Measurements from ENCODE around the gene ZFR.

The ZFR gene

DNA sequence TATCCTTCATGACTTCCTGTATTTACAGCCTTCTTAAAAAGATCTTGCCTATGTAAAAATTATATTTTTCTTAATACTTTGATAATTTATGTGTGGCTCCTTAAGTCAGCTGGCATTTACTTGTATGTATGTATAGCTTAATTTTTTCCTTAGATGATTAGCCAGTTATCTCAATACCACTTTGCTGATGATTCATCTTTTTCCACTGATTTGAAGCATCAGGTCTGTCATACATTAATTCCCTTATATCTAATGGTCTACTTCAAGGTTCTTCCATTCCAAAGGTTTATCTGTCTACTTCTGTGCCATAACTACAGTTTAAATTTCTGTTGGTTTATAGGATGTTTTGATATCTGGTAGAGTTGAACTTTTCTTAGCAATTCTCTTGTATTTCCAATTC is 86.9 kb downstream of the ZFR start:
- Histone ChIP-seq H3K4me3 (ENCODE audit: low read length) (no peak overlapping the region), H3K27ac (ENCODE audit: low read depth, low read length) (no peak overlapping the region), H3K36me3 (ENCODE audit: insufficient read depth, low read length) (peaks cover 75% of the 10 kb centered on the region), H3K9ac (ENCODE audit: low read depth, low read length) (no peak overlapping the region), H3K4me1 (ENCODE audit: insufficient read depth, low read length) (peaks cover 19% of the 10 kb centered on the region), H3K27me3 (ENCODE audit: insufficient read depth, low read length) (no peaks in the 10 kb centered on the region), H3K9me3 (ENCODE audit: insufficient read depth, low read depth, low read length) (no peaks in the 10 kb centered on the region)

DNA sequence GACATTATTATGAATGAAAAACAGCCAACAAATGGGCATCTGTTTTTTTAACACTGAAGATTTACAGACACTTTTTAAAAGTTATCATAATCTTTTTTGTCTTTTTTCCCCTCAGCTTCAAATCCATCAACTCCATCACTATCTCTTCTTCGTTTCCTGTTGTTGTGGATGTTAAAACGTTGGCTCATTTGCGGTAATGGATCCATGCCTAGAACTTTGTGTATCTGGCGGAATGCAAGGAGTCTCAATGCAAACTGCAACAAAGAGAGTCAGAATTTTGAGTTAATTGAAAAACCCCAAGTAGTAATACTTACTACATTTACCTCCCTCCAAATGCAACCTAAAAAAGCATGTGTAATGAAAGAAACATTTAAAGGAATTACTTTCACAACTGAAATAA is 88.9 kb downstream of the ZFR start:
- WGBS: 100% methylated on average over 3 of the region's 4 CpGs
- H3K9ac ChIP-seq (ENCODE audit: low read depth, low read length): no peak overlapping the region
- no peaks in the 10 kb centered on the region for H3K27me3 ChIP-seq (ENCODE audit: insufficient read depth, low read length)
- H3K27ac ChIP-seq (ENCODE audit: low read depth, low read length): no peak overlapping the region
- H3K9me3 ChIP-seq (ENCODE audit: insufficient read depth, low read depth, low read length): no peaks in the 10 kb centered on the region
- peaks cover 19% of the 10 kb centered on the region for H3K4me1 ChIP-seq (ENCODE audit: insufficient read depth, low read length)
- H3K4me3 ChIP-seq (ENCODE audit: low read length): no peak overlapping the region
- H3K36me3 ChIP-seq (ENCODE audit: insufficient read depth, low read length): peaks cover 57% of the 10 kb centered on the region

DNA sequence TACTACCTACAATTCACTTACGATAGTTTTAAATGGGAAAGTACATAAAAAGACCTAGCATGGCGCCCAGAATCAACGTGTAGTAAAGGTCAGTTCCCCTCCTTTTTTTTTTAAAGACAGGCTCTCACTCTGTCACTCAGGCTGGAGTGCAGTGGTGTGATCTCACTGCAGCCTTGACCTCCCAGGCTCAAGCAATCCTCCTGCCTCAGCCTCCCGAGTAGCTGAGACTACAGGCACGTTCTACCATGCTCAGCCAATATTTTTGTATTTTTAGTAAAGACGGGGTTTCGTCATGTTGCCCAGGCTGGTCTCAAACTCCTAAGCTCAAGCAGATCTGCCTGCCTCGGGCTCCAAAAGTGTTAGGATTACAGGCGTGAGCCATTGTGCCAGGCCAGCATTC is 91.1 kb downstream of the ZFR start:
- H3K4me1 ChIP-seq (ENCODE audit: insufficient read depth, low read length): no peaks in the 10 kb centered on the region
- 0 out of 2 replicates have a peak, but pooled peaks cover under 1% of the 10 kb centered on the region for H3K9me3 ChIP-seq (ENCODE audit: insufficient read depth, low read depth, low read length)
- H3K36me3 ChIP-seq (ENCODE audit: insufficient read depth, low read length): peaks cover 43% of the 10 kb centered on the region
- no peak overlapping the region for H3K9ac ChIP-seq (ENCODE audit: low read depth, low read length)
- 96% methylated on average over 9 of the region's 9 CpGs for WGBS
- no peak overlapping the region for H3K27ac ChIP-seq (ENCODE audit: low read depth, low read length)
- H3K4me3 ChIP-seq (ENCODE audit: low read length): no peak overlapping the region
- no peaks in the 10 kb centered on the region for H3K27me3 ChIP-seq (ENCODE audit: insufficient read depth, low read length)

DNA sequence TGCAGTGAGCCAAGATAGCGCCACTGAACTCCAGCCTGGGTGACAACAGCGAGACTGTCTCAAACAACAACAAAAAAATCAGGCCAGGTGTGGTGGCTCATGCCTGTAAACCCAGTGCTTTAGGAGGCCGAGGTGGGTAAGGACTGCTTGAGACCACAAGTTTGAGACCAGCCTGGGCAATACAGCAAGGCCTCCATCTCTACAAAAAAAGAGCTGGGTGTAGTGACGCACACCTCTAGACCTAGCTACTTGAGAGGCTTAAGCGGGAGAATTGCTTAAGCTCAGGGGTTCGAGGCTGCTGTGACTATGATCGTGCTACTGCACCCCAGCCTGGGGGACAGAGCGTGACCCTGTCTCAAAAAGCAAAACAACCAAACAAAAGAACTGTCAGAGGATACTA is 91.9 kb downstream of the ZFR start:
- peaks cover 38% of the 10 kb centered on the region for H3K36me3 ChIP-seq (ENCODE audit: insufficient read depth, low read length)
- 96% methylated on average over 7 of the region's 8 CpGs for WGBS
- H3K9ac ChIP-seq (ENCODE audit: low read depth, low read length): no peak overlapping the region

DNA sequence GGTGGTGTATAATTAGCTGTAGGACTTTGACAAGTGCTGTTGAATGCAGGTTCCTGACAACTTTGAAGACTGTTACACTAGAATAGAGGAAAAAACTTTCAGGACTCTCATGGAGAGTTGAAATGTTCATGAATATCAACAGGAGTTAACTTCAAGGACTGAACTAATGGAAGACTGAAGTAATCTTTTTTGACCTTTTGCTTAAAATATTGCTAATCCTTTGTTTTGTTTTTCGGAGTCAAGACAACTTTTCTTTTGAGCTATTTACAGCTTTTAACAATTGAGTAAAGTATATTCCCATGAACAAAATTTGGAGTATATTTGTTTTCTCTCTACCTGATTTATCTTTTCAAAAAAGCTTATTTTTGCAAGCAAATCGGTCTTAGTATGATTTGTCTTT is 97.7 kb downstream of the ZFR start:
- peaks cover 33% of the 10 kb centered on the region for H3K9me3 ChIP-seq (ENCODE audit: insufficient read depth, low read depth, low read length)
- no peaks in the 10 kb centered on the region for H3K27me3 ChIP-seq (ENCODE audit: insufficient read depth, low read length)
- no peak overlapping the region for H3K27ac ChIP-seq (ENCODE audit: low read depth, low read length)
- H3K4me3 ChIP-seq (ENCODE audit: low read length): no peak overlapping the region
- WGBS: 97% methylated on average over 2 of the region's 2 CpGs
- H3K4me1 ChIP-seq (ENCODE audit: insufficient read depth, low read length): no peaks in the 10 kb centered on the region
- no peaks in the 10 kb centered on the region for H3K36me3 ChIP-seq (ENCODE audit: insufficient read depth, low read length)
- no peak overlapping the region for H3K9ac ChIP-seq (ENCODE audit: low read depth, low read length)

More for the DNA sequence above, 91.9 kb downstream of the ZFR start:
- no peak overlapping the region; the same call in 1 of the 2 replicates for H3K27ac ChIP-seq (ENCODE audit: low read depth, low read length)
- no peaks in the 10 kb centered on the region for H3K27me3 ChIP-seq (ENCODE audit: insufficient read depth, low read length)
- H3K4me3 ChIP-seq (ENCODE audit: low read length): no peak overlapping the region
- peaks cover 7% of the 10 kb centered on the region for H3K9me3 ChIP-seq (ENCODE audit: insufficient read depth, low read depth, low read length)
- no peaks in the 10 kb centered on the region for H3K4me1 ChIP-seq (ENCODE audit: insufficient read depth, low read length)

DNA sequence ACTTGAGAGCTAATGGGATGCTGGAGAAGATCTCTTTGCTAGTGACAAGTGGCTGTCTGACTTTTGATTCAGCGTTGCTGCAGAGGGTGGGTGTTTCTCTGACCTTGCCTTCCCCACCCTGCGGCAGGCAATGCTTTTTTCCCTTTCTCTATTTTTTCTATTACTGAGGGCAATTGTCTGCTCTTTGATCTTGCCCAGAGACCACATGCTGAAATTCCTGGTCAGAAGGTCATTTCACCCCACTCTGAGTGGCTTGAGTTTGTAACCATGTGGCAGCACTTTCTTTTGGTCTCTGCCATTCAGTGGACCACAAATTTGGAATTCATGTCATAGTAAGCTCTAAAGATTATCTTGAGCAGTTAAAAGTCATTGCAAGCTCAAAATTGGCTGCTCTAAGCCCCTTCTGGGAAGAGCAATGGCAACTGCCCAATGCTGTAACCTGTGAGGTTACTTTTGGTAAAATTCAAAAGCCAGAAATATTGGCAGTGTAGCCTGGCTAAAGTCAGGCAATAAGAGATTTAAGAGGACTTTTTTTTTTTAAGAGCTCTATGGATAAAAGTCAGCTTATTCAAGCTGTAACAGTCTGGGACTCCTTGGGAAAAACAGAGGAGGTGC is 101.4 kb downstream of the ZFR start:
- Histone ChIP-seq H3K4me1 (ENCODE audit: insufficient read depth, low read length) (no peaks in the 10 kb centered on the region), H3K4me3 (ENCODE audit: low read length) (no peak overlapping the region), H3K9ac (ENCODE audit: low read depth, low read length) (no peak overlapping the region), H3K27me3 (ENCODE audit: insufficient read depth, low read length) (no peaks in the 10 kb centered on the region), H3K27ac (ENCODE audit: low read depth, low read length) (no peak overlapping the region), H3K9me3 (ENCODE audit: insufficient read depth, low read depth, low read length) (peaks cover 65% of the 10 kb centered on the region), H3K36me3 (ENCODE audit: insufficient read depth, low read length) (no peaks in the 10 kb centered on the region)
- WGBS: 87% methylated on average over 2 of the region's 2 CpGs

DNA sequence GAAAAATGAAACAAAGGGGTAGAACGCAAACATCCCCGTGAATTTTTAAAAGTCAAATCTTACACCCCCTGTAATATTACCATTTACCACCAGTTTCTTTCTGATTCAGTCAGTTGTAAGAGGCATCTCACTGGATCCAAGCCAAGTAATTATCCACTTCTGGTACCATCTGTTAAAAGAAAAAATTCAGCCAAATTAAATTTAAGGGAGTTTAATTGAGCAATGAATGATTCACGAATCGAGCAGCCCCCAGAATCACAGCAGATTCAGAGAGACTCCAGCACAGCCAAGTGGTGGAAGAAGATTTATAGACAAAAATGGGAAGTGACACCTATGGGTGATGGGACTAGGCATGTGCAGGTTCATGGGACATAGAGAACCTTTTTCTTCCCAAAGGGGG is 101.9 kb downstream of the ZFR start:
- Histone ChIP-seq H3K4me1 (ENCODE audit: insufficient read depth, low read length) (no peaks in the 10 kb centered on the region), H3K4me3 (ENCODE audit: low read length) (no peak overlapping the region), H3K27ac (ENCODE audit: low read depth, low read length) (no peak overlapping the region), H3K9me3 (ENCODE audit: insufficient read depth, low read depth, low read length) (peaks cover 64% of the 10 kb centered on the region), H3K27me3 (ENCODE audit: insufficient read depth, low read length) (no peaks in the 10 kb centered on the region), H3K9ac (ENCODE audit: low read depth, low read length) (no peak overlapping the region), H3K36me3 (ENCODE audit: insufficient read depth, low read length) (no peaks in the 10 kb centered on the region)
- 96% methylated on average over 4 of the region's 4 CpGs for WGBS

DNA sequence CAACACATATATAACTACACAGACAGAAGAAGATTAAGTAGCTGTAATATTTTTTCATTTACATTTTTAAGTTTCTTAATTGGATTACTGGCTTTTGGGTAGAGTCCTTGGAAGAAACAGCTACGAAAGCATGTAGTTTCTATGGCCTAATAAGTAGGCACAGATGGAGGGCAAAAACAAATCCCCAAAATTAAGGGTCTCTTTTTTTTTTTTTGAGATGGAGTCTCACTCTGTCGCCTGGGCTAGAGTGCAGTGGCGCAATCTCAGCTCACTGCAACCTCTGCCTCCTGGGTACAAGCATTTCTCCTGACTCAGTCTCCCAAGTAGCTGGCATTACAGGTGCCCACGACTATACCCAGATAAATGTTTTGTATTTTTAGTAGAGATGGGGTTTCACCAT is 104.7 kb downstream of the ZFR start:
- Histone ChIP-seq H3K27ac (ENCODE audit: low read depth, low read length) (no peak overlapping the region), H3K36me3 (ENCODE audit: insufficient read depth, low read length) (no peaks in the 10 kb centered on the region), H3K9ac (ENCODE audit: low read depth, low read length) (no peak overlapping the region), H3K9me3 (ENCODE audit: insufficient read depth, low read depth, low read length) (peaks cover 64% of the 10 kb centered on the region), H3K4me3 (ENCODE audit: low read length) (no peak overlapping the region), H3K27me3 (ENCODE audit: insufficient read depth, low read length) (no peaks in the 10 kb centered on the region), H3K4me1 (ENCODE audit: insufficient read depth, low read length) (no peaks in the 10 kb centered on the region)
- WGBS: 80% methylated on average over 3 of the region's 4 CpGs

DNA sequence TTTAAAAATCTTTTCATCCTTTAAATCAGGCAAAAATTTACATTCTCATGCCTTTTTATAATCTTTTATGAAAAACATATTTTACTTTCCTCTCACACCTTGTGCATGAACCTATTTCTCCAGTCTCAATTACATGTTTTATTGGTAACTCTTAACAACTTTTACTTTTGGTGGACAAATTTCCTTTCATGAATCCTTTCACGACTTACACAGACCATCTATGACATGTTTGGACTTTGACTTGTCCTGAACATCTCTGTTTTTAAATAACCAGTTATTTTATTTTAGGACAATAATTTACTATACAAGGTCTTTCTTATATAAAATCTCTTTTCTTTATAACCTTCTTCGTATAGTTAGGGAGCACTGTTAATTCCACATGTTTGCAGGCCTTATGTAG is 105.3 kb downstream of the ZFR start:
- Histone ChIP-seq H3K36me3 (ENCODE audit: insufficient read depth, low read length) (no peaks in the 10 kb centered on the region), H3K27me3 (ENCODE audit: insufficient read depth, low read length) (no peaks in the 10 kb centered on the region), H3K4me3 (ENCODE audit: low read length) (no peak overlapping the region), H3K9me3 (ENCODE audit: insufficient read depth, low read depth, low read length) (peaks cover 64% of the 10 kb centered on the region), H3K9ac (ENCODE audit: low read depth, low read length) (no peak overlapping the region), H3K27ac (ENCODE audit: low read depth, low read length) (no peak overlapping the region), H3K4me1 (ENCODE audit: insufficient read depth, low read length) (no peaks in the 10 kb centered on the region)
- WGBS: 80% methylated on average over 2 of the region's 2 CpGs

DNA sequence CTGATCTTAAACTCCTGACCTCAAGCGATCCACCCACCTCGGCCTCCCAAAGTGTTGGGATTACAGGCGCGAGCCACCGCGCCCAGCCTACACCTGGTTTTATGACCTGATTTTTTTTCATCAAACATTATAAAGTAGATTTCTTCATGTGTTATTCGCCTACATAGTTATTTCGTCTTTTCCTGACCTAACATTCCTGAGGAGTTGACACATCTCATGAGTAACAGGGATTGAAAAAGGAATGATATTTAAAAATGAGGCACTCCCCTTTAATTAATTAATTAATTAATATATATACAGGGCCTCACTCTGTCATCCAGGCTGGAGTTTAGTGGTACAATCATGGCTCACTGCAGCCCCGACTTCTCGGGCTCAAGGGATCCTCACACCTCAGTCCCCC is 111.6 kb downstream of the ZFR start:
- H3K4me1 ChIP-seq (ENCODE audit: insufficient read depth, low read length): no peaks in the 10 kb centered on the region; the same call in 1 of the 2 replicates
- no peak overlapping the region for H3K4me3 ChIP-seq (ENCODE audit: low read length)
- no peaks in the 10 kb centered on the region for H3K27me3 ChIP-seq (ENCODE audit: insufficient read depth, low read length)
- H3K27ac ChIP-seq (ENCODE audit: low read depth, low read length): no peak overlapping the region
- WGBS: 97% methylated on average over 9 of the region's 10 CpGs
- H3K9me3 ChIP-seq (ENCODE audit: insufficient read depth, low read depth, low read length): peaks cover 15% of the 10 kb centered on the region
- no peaks in the 10 kb centered on the region for H3K36me3 ChIP-seq (ENCODE audit: insufficient read depth, low read length)
- no peak overlapping the region for H3K9ac ChIP-seq (ENCODE audit: low read depth, low read length)

DNA sequence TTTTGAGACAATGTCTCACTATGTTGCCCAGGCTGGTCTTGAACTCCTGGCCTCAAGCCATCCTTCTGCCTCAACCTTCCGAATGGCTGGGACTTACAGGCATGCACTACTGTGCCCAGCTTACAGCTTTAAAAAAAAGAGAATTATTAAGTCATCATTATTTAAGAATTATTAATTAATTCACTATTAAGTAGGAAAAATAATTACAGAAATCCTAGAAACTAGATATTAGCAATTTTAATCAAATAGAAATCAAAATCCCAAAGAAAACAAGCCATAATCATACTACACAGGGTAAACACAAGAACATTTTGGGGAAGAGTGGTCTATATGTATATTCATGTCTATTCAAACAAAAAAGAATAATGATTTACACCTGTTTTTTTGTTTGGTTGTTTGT is 112.2 kb downstream of the ZFR start:
- Histone ChIP-seq H3K36me3 (ENCODE audit: insufficient read depth, low read length) (no peaks in the 10 kb centered on the region), H3K9me3 (ENCODE audit: insufficient read depth, low read depth, low read length) (peaks cover 11% of the 10 kb centered on the region), H3K4me3 (ENCODE audit: low read length) (no peak overlapping the region), H3K27ac (ENCODE audit: low read depth, low read length) (no peak overlapping the region), H3K4me1 (ENCODE audit: insufficient read depth, low read length) (no peaks in the 10 kb centered on the region; the same call in 1 of the 2 replicates), H3K27me3 (ENCODE audit: insufficient read depth, low read length) (no peaks in the 10 kb centered on the region), H3K9ac (ENCODE audit: low read depth, low read length) (no peak overlapping the region)
- WGBS: 100% methylated on average over 1 of the region's 1 CpG

DNA sequence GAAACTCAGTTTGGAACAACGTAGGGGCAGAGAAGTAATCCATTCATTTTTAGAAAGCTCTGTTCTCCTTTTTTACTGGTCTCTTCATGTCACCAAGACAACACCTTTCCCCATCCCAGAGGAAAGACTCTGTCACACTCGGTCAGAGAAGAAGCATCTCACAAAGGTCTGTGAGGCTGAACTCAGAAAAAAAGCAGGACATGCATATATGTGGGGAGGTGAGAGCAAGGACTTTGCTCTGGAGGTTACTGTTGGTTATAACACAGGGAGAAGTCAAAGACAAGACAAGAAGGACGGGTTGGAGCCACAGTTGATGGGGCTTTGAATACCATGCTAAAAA is 112.6 kb downstream of the ZFR start:
- H3K9ac ChIP-seq (ENCODE audit: low read depth, low read length): no peak overlapping the region
- 87% methylated on average over 3 of the region's 3 CpGs for WGBS
- H3K36me3 ChIP-seq (ENCODE audit: insufficient read depth, low read length): no peaks in the 10 kb centered on the region
- no peaks in the 10 kb centered on the region; the same call in 1 of the 2 replicates for H3K4me1 ChIP-seq (ENCODE audit: insufficient read depth, low read length)
- H3K27ac ChIP-seq (ENCODE audit: low read depth, low read length): no peak overlapping the region
- H3K27me3 ChIP-seq (ENCODE audit: insufficient read depth, low read length): no peaks in the 10 kb centered on the region
- no peak overlapping the region for H3K4me3 ChIP-seq (ENCODE audit: low read length)
- peaks cover 7% of the 10 kb centered on the region for H3K9me3 ChIP-seq (ENCODE audit: insufficient read depth, low read depth, low read length)
